K562 (cell line): ENCODE measurements around the gene SUMO3. TPM values are rescaled to one million over a fixed set of nuclear protein-coding genes. Genes with fewer than 3 reads are reported as not detected.

ENCODE experiments used
- ARID1B ChIP-seq: fragments of 450-650 bp; IDR thresholded peaks from 2 replicates; pipeline ENCODE4 v1.6.1; 2016; ENCODE audit warnings: antibody characterized with exemption, mild to moderate bottlenecking, inconsistent platforms
- C11orf30 ChIP-seq: fragments of 450-650 bp; IDR thresholded peaks from 2 replicates; pipeline ENCODE4 v1.6.1; 2016; ENCODE audit warnings: low read depth, mild to moderate bottlenecking
- JUND ChIP-seq, 2 experiments: IDR thresholded peaks; 2 replicates in 1 of 2; 3 replicates in 1 of 2; pipeline ENCODE4 v1.6.1; 2011; ENCODE audit warnings: borderline replicate concordance in 2 of 2, low read depth in 2 of 2, low read length in 2 of 2, improper control_type of control experiment in 1 of 2, missing biosample characterization in 1 of 2, missing genetic modification characterization in 1 of 2, missing genetic modification reagents in 1 of 2
- KAT7 ChIP-seq: sonication (generic); formaldehyde crosslinking; IDR thresholded peaks from 2 replicates; pipeline ENCODE4 v1.8.0; 2022; ENCODE audit warnings: missing genetic modification reagents, mild to moderate bottlenecking, borderline replicate concordance
- LEF1 ChIP-seq: fragments of 450-650 bp; IDR thresholded peaks from 2 replicates; pipeline ENCODE4 v1.6.1; 2016; ENCODE audit warnings: mild to moderate bottlenecking
- MAZ ChIP-seq, 2 experiments: fragments of 450-650 bp in 1 of 2; sonication (generic) in 1 of 2; formaldehyde crosslinking; IDR thresholded peaks in 1 of 2; conservative IDR thresholded peaks in 1 of 2; 2 replicates each; pipeline versions ENCODE4 v1.4.0 to v1.5.0; 2020; ENCODE audit warnings: mild to moderate bottlenecking in 1 of 2, missing genetic modification reagents in 1 of 2
- MED1 ChIP-seq: sonication (generic); formaldehyde crosslinking; IDR thresholded peaks from 2 replicates; pipeline ENCODE4 v1.8.1; 2023; ENCODE audit warnings: missing genetic modification reagents, borderline replicate concordance
- MNT ChIP-seq, 2 experiments: fragments of 450-650 bp; conservative IDR thresholded peaks; 2 replicates each; pipeline ENCODE4 v1.6.1; 2017; ENCODE audit warnings: mild to moderate bottlenecking in 2 of 2, moderate library complexity in 2 of 2
- NONO ChIP-seq, 2 experiments: fragments of 200-400 bp in 1 of 2; fragments of 450-650 bp in 1 of 2; formaldehyde crosslinking in 1 of 2; IDR thresholded peaks; 2 replicates each; pipeline ENCODE4 v1.6.1; 2017; ENCODE audit warnings: low read depth in 2 of 2, mild to moderate bottlenecking in 2 of 2, moderate library complexity in 2 of 2, low read length in 1 of 2
- NR2C2 ChIP-seq, 2 experiments: fragments of 200-800 bp in 1 of 2; sonication (Bioruptor generic) in 1 of 2; sonication (generic) in 1 of 2; formaldehyde crosslinking in 1 of 2; IDR thresholded peaks; 2 replicates each; pipeline versions ENCODE4 v1.6.1 to v1.8.0; 2016 to 2022; ENCODE audit warnings: mild to moderate bottlenecking in 1 of 2, missing compliant biosample characterization in 1 of 2, missing genetic modification characterization in 1 of 2, missing genetic modification reagents in 1 of 2
- NRF1 ChIP-seq, 2 experiments: fragments of 450-650 bp; IDR thresholded peaks in 1 of 2; conservative IDR thresholded peaks in 1 of 2; 2 replicates each; pipeline ENCODE4 v1.6.1; 2014; ENCODE audit warnings: mild to moderate bottlenecking in 2 of 2
- PML ChIP-seq: IDR thresholded peaks from 2 replicates; pipeline ENCODE4 v1.6.1; 2012; ENCODE audit warnings: low read length, inconsistent platforms
- RAD21 ChIP-seq, 2 experiments: fragments of 250-450 bp in 1 of 2; fragments of 450-650 bp in 1 of 2; sonication (Bioruptor Pico) in 1 of 2; formaldehyde crosslinking in 1 of 2; IDR thresholded peaks in 1 of 2; conservative IDR thresholded peaks in 1 of 2; 2 replicates each; pipeline versions ENCODE4 v1.4.0 to v1.8.0; 2020 to 2022; ENCODE audit warnings: mild to moderate bottlenecking in 2 of 2, moderate library complexity in 1 of 2
- SMAD3 ChIP-seq: fragments of 450-650 bp; formaldehyde crosslinking; conservative IDR thresholded peaks from 2 replicates; pipeline ENCODE4 v1.4.0; 2020; ENCODE audit warnings: mild to moderate bottlenecking
- SMAD4 ChIP-seq: fragments of 250-450 bp; sonication (Bioruptor Pico); conservative IDR thresholded peaks from 2 replicates; pipeline ENCODE4 v1.8.0; 2021; ENCODE audit warnings: inconsistent platforms, mild to moderate bottlenecking, moderate library complexity
- SRSF1 ChIP-seq: fragments of 200-400 bp; formaldehyde crosslinking; IDR thresholded peaks from 2 replicates; pipeline ENCODE4 v1.6.1; 2017; ENCODE audit warnings: mild to moderate bottlenecking, low read depth, low read length, moderate library complexity
- ZBTB9 ChIP-seq: fragments of 450-650 bp; formaldehyde crosslinking; IDR thresholded peaks from 2 replicates; pipeline ENCODE4 v1.4.0; 2020; ENCODE audit warnings: mild to moderate bottlenecking, moderate library complexity
- ZNF280A ChIP-seq: fragments of 450-650 bp; IDR thresholded peaks from 2 replicates; pipeline ENCODE4 v1.6.1; 2018; ENCODE audit warnings: mild to moderate bottlenecking, low read depth; ENCODE audit not compliant: partially characterized antibody
- ZNF740 ChIP-seq, 3 experiments: fragments of 200-800 bp in 1 of 3; sonication (Bioruptor generic) in 1 of 3; sonication (generic) in 1 of 3; formaldehyde crosslinking in 1 of 3; IDR thresholded peaks; 2 replicates each; pipeline versions ENCODE4 v1.6.1 to v1.8.0; 2016 to 2022; ENCODE audit warnings: mild to moderate bottlenecking in 2 of 3, missing compliant biosample characterization in 2 of 3, missing genetic modification characterization in 2 of 3, missing genetic modification reagents in 1 of 3
- polyA plus RNA-seq, 8 experiments: library from polyadenylated mRNA; depleted of rRNA in 4 of 8; stranded (reverse) in 5 of 8; unstranded in 3 of 8; fragments of >200 nt; fragmentation: Nextera tagmentation in 2 of 8; fragmentation: Illumina TruSeq in 1 of 8; extraction: Ambion mirVana in 2 of 8; extraction: Trizol in 1 of 8; gene quantifications; 2 replicates each; pipeline versions ENCODE4 v1.2.1 to v1.2.3, GENCODE V29; 2011 to 2014; ENCODE audit warnings: inconsistent platforms in 1 of 8, missing spikeins in 1 of 8
- total RNA-seq, 7 experiments: library from RNA; depleted of rRNA in 6 of 7; stranded (reverse); fragments of >200 nt in 6 of 7; fragmentation: Illumina TruSeq in 2 of 7; extraction: Trizol in 2 of 7; gene quantifications; 2 replicates each; pipeline versions ENCODE4 v1.2.1 to v1.2.3, GENCODE V29; 2011 to 2021; ENCODE audit warnings: low replicate concordance in 1 of 7

Gene SUMO3
- total and polyA plus RNA-seq, 9 of the 15 experiments (the other 6 are each of a cell fraction or from before 2014, with no cell fraction given): 13.9 to 143 (median 113) TPM

GRCh38 chr21:44834951-44835646, 17.2 kb upstream of the SUMO3 start (continued):
- 0 out of 2 replicates have a peak, but pooled peaks have one; percentile 65 for TF ChIP-seq SMAD4 (CRISPR knock-in tag)
- TF ChIP-seq PML: no peak
- 0 out of 2 replicates have a peak, but pooled peaks have one; percentile 6 for TF ChIP-seq JUND (IDR thresholded peaks at IDR 0.05; ENCODE audit: borderline replicate concordance, low read depth, low read length)
- no peak; the same call in 2 of the 3 replicates for TF ChIP-seq JUND (tag; IDR thresholded peaks at IDR 0.05; ENCODE audit: borderline replicate concordance, low read depth, low read length)
- no peak for TF ChIP-seq MED1
- TF ChIP-seq ZNF740 (CRISPR knock-in tag; IDR thresholded peaks at IDR 0.05): 0 out of 2 replicates have a peak, but pooled peaks have one; percentile 38
- no peak for TF ChIP-seq ZNF740 (tag; IDR thresholded peaks at IDR 0.05)
- TF ChIP-seq ZBTB9 (CRISPR knock-in tag): no peak
- TF ChIP-seq KAT7 (CRISPR knock-in tag): no peak
- no peak for TF ChIP-seq NONO (IDR thresholded peaks at IDR 0.05; ENCODE audit: low read depth in 2 of 2, low read length in 1 of 2)
- no peak for TF ChIP-seq C11orf30
- TF ChIP-seq LEF1: peak; percentile 52; the same call in 1 of the 2 replicates
- TF ChIP-seq ZNF280A: no peak
- TF ChIP-seq NRF1 (conservative IDR thresholded peaks at IDR 0.05 in 1 of 2, IDR thresholded peaks at IDR 0.05 in 1 of 2): peak; percentile 39 to 42; a peak in 2 of 4 replicates
- TF ChIP-seq SMAD3: no peak
- TF ChIP-seq RAD21 (CRISPR knock-in tag; conservative IDR thresholded peaks at IDR 0.05 in 1 of 2, IDR thresholded peaks at IDR 0.05 in 1 of 2): peak; percentile 9 to 45; a peak in 2 of 4 replicates
- TF ChIP-seq ARID1B: peak; percentile 63; the same call in 1 of the 2 replicates
- TF ChIP-seq MAZ (CRISPR knock-in tag; conservative IDR thresholded peaks at IDR 0.05 in 1 of 2, IDR thresholded peaks at IDR 0.05 in 1 of 2): peak in 1 of 2 experiments; percentile 51; a peak in 1 of 4 replicates
- TF ChIP-seq SRSF1: no peak
- no peak; the same call in 1 of the 2 replicates for TF ChIP-seq NR2C2 (CRISPR knock-in tag; IDR thresholded peaks at IDR 0.05)
- TF ChIP-seq NR2C2 (tag; IDR thresholded peaks at IDR 0.05): peak; percentile 41; the same call in 1 of the 2 replicates
- no peak for TF ChIP-seq MNT (conservative IDR thresholded peaks at IDR 0.05)
